Stimulated activated naive B cell treated with anti-CD40 and anti-IgM and Interleukin-4, amounts not matched to agents 10 μg/mL and 1 μg/mL and 100 μg/mL, for 72 hours (primary cell): Measurements from ENCODE around the gene DOCK3.
"Not testable (repeated sequence)": the region's sequence is repeated elsewhere in the genome, so short reads cannot be mapped to it uniquely, and the experiment has no call there.

ENCODE experiments used
- ATAC-seq, 2 donors: fragments of 150-1000 bp; cut with Tn5 transposase; replicated peaks; 2 replicates each; pipeline ENCODE4 v1.10.0; 2021; ENCODE audit warnings: moderate library complexity in 1 of 2
- DNase-seq: peaks from one replicate; pipeline ENCODE4 v3.0.0; 2021
- H3K27ac Mint-ChIP-seq: one replicate; pipeline ENCODE4 v1.8.0; 2022; ENCODE audit warnings: mild to moderate bottlenecking, mixed read lengths
- H3K27me3 Mint-ChIP-seq, 2 donors: one replicate each; pipeline ENCODE4 v1.8.0; 2022; ENCODE audit warnings: mixed read lengths in 2 of 2
- H3K36me3 Mint-ChIP-seq, 2 donors: one replicate each; pipeline ENCODE4 v1.8.0; 2022; ENCODE audit warnings: mixed read lengths in 2 of 2, mild to moderate bottlenecking in 1 of 2
- H3K4me1 Mint-ChIP-seq, 2 donors: one replicate each; pipeline ENCODE4 v1.8.0; 2022; ENCODE audit warnings: mixed read lengths in 2 of 2, mild to moderate bottlenecking in 1 of 2
- H3K4me3 Mint-ChIP-seq, 2 donors: one replicate each; pipeline ENCODE4 v1.8.0; 2022; ENCODE audit warnings: mild to moderate bottlenecking in 2 of 2, mixed read lengths in 2 of 2, moderate library complexity in 1 of 2
- H3K9me3 Mint-ChIP-seq, 2 donors: one replicate each; pipeline ENCODE4 v1.8.0; 2022; ENCODE audit warnings: mixed read lengths in 2 of 2, mild to moderate bottlenecking in 1 of 2

DOCK3 gene

DNA sequence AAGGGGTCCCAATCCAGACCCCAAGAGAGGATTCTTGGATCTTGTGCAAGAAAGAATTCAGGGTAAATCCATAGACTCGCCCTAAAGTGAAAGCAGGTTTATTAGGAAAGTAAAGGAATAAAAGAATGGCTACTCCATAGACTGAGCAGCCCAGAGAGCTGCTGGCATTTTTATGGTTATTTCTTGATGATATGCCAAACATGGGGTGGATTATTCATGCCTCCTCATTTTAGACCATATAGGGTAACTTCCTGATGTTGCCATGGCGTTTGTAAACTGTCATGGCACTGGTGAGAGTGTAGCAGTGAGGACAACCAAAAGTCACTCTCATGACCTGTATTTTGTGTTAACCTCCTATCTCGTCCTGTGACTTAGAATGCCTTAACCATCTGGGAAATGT is 142.2 kb downstream of the DOCK3 start:
- Mint-ChIP-seq H3K4me3 (no peak overlapping the region), H3K27me3 (peaks cover 4 to 6% of the 10 kb centered on the region in 2 donors), H3K9me3 (no peaks in the 10 kb centered on the region), H3K27ac (no peak overlapping the region), H3K36me3 (no peaks in the 10 kb centered on the region), H3K4me1 (no peaks in the 10 kb centered on the region)
- ATAC-seq (no peak), DNase-seq (no peak)

DNA sequence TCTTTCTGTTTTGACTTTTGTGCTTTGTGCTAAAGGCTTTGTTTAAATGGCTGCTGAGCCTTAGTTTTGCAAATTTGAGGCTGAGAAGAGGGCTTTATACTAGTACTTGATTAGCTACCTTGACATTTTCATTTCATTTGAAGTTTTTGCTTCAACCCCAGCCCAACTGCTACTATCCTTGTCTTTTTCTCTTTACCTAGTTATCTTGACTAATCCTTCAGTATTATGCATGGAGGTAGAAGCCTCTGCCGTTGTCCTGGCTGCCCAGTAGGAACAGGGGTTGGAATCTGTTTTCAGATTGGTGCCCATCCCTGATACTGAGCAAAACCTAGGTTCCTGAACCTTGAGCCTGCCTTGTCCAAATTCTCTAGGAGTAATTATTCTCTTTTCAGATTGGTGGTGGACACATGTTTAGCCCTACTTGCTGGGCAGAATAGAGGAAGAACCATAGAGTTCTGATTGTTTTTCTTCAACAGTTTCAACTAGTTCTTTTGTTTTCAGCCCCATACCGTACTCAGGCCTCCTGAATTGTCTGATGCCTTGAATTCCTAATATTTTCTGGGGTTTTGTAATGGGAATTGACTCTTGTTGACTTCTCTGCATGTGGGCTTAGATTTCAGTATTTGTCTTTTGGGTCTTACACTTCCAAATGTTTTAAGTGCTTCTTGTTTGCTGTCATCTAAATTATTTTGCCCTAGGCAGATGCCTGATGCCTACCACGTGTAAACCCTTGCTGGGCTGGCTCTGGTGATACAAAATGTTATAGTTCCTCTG is 143.2 kb downstream of the DOCK3 start:
- no peaks in the 10 kb centered on the region for H3K9me3 Mint-ChIP-seq
- no peak overlapping the region for H3K4me3 Mint-ChIP-seq
- no peaks in the 10 kb centered on the region for H3K36me3 Mint-ChIP-seq
- H3K27me3 Mint-ChIP-seq: peaks cover 4 to 6% of the 10 kb centered on the region in 2 donors
- H3K27ac Mint-ChIP-seq: no peak overlapping the region
- DNase-seq: no peak
- no peak for ATAC-seq
- H3K4me1 Mint-ChIP-seq: no peaks in the 10 kb centered on the region

DNA sequence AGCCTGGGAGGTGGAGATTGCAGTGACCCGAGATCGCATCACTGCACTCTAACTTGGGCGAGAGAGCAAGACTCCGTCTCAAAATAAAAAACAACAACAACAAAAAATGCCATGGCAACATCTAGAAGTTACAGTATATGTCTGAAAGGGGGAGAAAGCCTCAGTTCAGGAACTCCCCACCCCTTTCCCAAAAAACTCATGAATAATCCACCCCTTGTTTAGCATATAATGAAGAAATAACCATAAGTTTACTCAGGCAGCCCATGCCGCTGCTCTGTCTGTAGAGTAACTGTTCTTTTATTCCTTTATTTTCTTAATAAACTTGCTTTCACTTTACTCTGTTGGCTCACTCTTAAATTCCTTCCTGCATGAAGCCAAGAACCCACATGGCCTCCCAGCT is 145.2 kb downstream of the DOCK3 start:
- Mint-ChIP-seq H3K27ac (no peak overlapping the region), H3K4me1 (no peaks in the 10 kb centered on the region), H3K27me3 (peaks cover 4 to 6% of the 10 kb centered on the region in 2 donors), H3K9me3 (peaks cover 0 to 1% of the 10 kb centered on the region in 2 donors), H3K4me3 (no peak overlapping the region), H3K36me3 (peaks cover 0 to 1% of the 10 kb centered on the region in 2 donors)
- DNase-seq: no peak
- no peak for ATAC-seq

DNA sequence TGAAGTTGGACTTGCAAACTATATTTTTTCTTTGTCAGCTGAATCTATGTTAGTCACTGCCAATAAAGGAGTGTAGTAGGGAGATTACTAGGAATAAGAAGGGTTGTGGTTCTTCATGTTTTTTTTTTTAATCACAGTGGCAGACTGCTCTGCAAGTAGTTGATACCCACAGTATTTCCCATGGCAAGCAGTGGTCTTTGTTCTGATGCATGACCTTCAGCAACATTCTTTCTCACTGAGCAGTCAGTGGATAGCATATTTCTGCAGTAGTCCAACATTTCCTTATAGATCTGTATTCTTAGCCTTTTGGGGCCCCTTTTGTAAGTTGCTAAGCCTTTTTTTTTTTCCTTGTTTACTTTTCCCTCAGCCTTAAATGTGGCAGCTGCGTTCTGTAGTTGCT is 151.1 kb downstream of the DOCK3 start:
- Mint-ChIP-seq H3K4me3 (no peak overlapping the region), H3K4me1 (no peaks in the 10 kb centered on the region), H3K36me3 (peaks cover 0 to 1% of the 10 kb centered on the region in 2 donors), H3K9me3 (peaks cover 0 to 4% of the 10 kb centered on the region in 2 donors), H3K27me3 (peaks cover 0 to 14% of the 10 kb centered on the region in 2 donors), H3K27ac (no peak overlapping the region)
- no peak for DNase-seq
- no peak for ATAC-seq

DNA sequence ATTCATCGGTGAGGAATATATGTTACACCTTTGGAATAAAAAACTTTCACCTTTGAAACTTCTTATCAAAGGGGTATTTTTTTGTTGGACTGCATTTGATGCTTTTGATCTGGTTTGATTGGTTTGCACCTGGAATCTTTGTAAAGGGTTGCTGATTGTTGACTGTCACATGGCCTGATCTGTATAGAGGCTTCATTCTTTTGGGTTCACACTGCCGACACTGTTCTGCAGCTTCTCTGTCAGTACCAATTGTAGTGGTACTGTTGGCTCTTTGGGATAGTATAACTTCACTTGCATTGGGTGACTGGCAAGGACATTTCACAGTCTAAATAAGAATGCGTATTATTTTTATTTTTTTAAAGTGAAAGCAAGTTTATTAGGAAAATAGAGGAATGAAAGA is 155.7 kb downstream of the DOCK3 start:
- Mint-ChIP-seq H3K36me3 (no peaks in the 10 kb centered on the region), H3K27me3 (peaks cover 10 to 23% of the 10 kb centered on the region in 2 donors), H3K4me3 (no peak overlapping the region), H3K27ac (no peak overlapping the region), H3K9me3 (peaks cover 0 to 12% of the 10 kb centered on the region in 2 donors), H3K4me1 (no peaks in the 10 kb centered on the region)
- ATAC-seq (no peak), DNase-seq (no peak)

DNA sequence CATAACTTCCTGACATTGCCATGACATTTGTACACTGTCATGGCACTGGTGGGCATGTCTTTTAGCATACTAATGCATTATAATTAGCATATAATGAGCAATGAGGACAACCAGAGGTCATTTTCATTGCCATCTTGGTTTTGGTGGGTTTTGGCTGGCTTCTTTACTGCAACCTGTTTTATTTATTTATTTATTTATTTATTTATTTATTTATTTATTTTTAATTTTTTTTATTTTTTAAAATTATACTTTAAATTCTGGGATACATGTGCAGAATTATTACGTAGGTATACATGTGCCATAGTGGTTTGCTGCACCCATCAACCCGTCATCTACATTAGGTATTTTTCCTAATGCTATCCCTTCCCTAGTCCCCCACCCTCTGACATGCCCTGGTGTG is 156.3 kb downstream of the DOCK3 start:
- not testable (repeated sequence) for ATAC-seq, H3K36me3 Mint-ChIP-seq, H3K27ac Mint-ChIP-seq, H3K4me3 Mint-ChIP-seq, H3K4me1 Mint-ChIP-seq, DNase-seq
- H3K27me3 Mint-ChIP-seq: peaks cover 10 to 23% of the 10 kb centered on the region in 2 donors
- peaks cover 0 to 12% of the 10 kb centered on the region in 2 donors for H3K9me3 Mint-ChIP-seq

DNA sequence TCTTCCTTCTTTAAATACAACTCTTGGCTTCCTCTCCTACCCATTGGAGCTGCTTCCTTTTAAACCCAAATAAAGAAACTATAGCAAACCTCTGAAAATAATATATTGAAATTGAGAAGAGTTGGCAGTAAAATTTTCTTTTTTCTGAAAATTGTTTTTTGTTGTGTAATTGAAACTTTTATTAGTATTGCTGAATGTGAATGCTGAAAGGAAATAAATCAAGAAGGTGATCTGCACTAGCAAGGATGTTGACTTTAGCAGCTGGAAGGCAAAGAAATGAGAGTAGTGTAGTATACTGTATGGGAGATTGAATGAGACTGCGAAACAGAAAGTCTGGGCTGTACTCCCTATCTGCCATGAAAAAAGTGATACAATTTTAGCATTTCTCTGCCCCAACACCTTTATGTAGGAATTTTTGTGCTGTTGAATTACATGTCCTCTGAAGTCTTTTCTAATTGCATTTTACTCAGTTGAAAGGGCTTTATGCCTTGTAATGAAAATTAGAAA is 166.3 kb downstream of the DOCK3 start:
- H3K4me3 Mint-ChIP-seq: no peak overlapping the region
- peaks cover 10 to 16% of the 10 kb centered on the region in 2 donors for H3K27me3 Mint-ChIP-seq
- H3K27ac Mint-ChIP-seq: no peak overlapping the region
- H3K4me1 Mint-ChIP-seq: no peaks in the 10 kb centered on the region
- ATAC-seq (no peak), DNase-seq (no peak)
- peaks cover 0 to 4% of the 10 kb centered on the region in 2 donors for H3K9me3 Mint-ChIP-seq
- no peaks in the 10 kb centered on the region for H3K36me3 Mint-ChIP-seq

DNA sequence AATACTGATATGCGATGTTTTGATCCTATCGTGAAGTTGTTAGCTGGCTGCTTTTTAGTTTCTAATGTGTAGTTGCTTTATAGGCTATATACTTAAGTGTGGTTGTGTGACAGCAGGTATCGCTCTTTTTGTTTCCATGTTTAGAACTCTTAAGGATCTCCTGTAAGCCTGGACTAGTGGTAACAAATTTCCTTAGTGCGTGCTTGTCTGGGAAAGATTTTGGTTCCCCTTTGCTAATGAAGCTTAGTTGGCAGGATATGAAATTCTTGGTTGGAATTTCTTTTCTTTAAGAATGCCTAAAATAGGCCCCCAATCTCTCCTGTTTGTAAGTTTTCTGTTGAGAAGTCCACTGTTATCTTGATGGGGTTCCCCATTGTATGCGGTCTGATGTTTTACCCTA is 173.6 kb downstream of the DOCK3 start:
- Mint-ChIP-seq H3K4me3 (no peak overlapping the region), H3K9me3 (peaks cover 11 to 15% of the 10 kb centered on the region in 2 donors), H3K27me3 (peaks cover 10 to 21% of the 10 kb centered on the region in 2 donors), H3K27ac (no peak overlapping the region), H3K4me1 (no peaks in the 10 kb centered on the region), H3K36me3 (no peaks in the 10 kb centered on the region)
- no peak for ATAC-seq
- DNase-seq: no peak

DNA sequence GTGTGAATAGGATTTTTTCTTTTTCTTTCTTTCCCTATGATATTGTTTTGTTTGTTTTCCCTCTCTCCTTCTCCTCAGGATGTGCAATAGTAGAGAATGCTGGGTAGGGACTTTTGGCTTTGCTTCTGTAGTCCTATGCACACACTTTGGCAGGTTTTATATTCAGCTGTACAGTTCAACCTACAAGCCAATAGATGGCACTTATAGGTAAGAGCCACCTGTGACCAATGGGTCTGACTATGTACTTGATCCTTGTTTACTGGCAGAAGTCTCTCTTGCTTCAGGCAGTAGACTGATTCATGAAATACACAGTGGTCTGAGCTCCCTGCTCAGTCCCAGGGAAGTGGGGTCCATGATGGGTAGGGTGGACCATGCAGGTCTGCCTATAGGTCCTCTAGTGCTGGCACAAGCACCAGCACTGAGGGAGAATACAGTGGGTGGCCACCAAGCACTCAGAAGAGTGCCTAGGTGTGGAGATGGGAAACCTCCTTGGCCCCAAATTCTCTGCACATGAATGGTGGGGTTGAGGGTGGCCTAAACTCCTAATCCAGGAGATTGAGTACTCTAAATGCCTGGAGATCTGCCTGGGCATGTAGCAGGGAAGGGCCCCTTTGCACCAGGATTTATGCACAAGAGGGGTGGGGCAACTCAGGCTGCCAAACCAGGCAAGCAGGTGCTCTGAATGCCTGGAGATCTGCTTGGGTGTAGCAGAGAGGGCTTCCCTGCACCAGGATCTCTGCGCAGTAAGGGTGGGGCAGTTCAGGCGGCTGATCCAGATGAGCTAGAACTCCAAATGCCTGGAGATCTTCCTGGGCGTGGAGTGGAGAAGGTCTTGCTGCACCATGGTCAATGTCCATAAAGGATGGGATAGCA is 176.1 kb downstream of the DOCK3 start:
- H3K27me3 Mint-ChIP-seq: peaks cover 10 to 19% of the 10 kb centered on the region in 2 donors
- H3K4me3 Mint-ChIP-seq: no peak overlapping the region
- no peaks in the 10 kb centered on the region for H3K4me1 Mint-ChIP-seq
- no peak overlapping the region for H3K27ac Mint-ChIP-seq
- no peak for DNase-seq
- peaks cover 15 to 18% of the 10 kb centered on the region in 2 donors for H3K9me3 Mint-ChIP-seq
- no peak for ATAC-seq
- no peaks in the 10 kb centered on the region for H3K36me3 Mint-ChIP-seq

DNA sequence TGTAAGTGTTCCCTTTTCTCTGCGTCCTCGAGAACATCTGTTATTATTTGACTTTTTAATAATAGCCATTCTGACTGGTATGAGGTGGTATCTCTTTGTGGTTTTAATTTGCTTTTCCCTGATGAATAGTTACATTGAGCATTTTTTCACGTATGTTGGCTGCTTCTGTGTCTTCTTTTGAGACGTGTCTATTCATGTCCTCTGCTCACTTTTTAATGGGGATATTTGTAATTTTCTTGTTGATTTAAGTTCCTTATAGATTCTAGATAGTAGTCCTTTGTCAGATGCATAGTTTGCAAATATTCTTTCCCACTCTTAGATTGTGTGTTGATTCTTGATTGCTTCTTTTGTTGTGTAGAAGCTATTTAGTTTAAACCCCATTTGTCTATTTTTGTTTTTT is 179.2 kb downstream of the DOCK3 start:
- H3K4me3 Mint-ChIP-seq: no peak overlapping the region
- H3K27ac Mint-ChIP-seq: no peak overlapping the region
- peaks cover 7 to 10% of the 10 kb centered on the region in 2 donors for H3K9me3 Mint-ChIP-seq
- DNase-seq (no peak), ATAC-seq (no peak)
- H3K36me3 Mint-ChIP-seq: no peaks in the 10 kb centered on the region
- H3K27me3 Mint-ChIP-seq: no peaks in the 10 kb centered on the region
- H3K4me1 Mint-ChIP-seq: no peaks in the 10 kb centered on the region

DNA sequence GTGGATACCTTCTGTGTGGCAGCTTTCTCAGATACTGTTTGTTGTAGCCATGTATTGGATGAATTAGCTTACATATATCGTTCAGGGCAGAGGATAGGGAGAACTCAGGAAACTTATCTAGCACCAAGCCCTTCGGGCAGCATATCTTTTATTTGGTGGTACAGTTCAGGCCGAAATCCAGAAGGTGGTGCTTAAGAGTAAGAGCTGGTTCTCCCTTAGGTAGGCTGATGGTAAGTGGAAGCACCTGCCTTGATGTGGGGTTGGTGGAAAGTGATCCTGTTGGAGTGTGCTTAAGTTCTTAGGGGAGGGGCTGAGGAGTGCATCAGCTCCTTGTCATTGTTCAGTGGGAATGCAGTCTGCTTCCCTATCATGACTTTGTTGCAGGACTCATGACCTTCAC is 187.5 kb downstream of the DOCK3 start:
- H3K27me3 Mint-ChIP-seq: peaks cover 0 to 9% of the 10 kb centered on the region in 2 donors
- H3K4me3 Mint-ChIP-seq: no peak overlapping the region
- no peaks in the 10 kb centered on the region for H3K4me1 Mint-ChIP-seq
- peaks cover 0 to 11% of the 10 kb centered on the region in 2 donors for H3K9me3 Mint-ChIP-seq
- no peak overlapping the region for H3K27ac Mint-ChIP-seq
- no peak for ATAC-seq
- no peak for DNase-seq
- H3K36me3 Mint-ChIP-seq: no peaks in the 10 kb centered on the region

DNA sequence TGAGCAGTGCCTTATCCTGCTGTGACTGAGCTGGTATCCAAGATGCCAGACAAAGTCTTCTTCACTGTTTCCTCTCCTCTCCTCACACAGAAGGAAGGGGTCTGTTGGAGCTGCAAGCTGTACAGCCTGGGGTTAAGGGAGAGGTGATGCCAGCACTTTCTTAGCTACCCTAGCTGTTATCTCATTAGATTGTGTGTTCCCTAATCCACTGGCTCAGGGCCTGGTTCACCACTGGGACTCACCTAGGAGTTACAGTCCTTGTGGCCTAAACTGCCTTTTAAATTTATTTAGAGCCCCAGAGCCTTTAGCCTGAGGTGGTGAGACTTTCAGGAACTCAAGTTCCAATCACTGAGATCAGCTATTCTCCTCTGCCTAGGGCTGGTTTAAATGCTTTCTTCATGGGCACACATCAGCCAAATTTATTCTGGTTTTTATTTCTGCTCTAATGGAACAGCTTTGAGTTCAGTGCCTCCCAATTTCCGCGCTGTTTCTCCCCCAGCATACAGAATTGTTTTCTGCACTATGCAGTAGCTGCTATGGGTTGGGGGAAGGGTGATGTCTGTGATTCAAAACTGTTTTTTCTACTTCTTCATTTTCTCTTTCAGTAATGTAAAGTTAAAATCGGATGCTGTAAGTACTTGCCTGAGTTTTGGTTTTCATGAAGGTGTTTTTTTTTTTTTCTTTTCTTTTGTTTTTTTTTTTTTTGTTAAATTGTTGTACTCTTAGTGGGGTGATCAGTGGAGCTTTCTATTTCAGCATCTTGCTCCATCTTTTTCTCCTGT is 198.8 kb downstream of the DOCK3 start:
- H3K36me3 Mint-ChIP-seq: peaks cover 0 to 3% of the 10 kb centered on the region in 2 donors
- H3K27ac Mint-ChIP-seq: no peak overlapping the region
- DNase-seq: no peak
- H3K27me3 Mint-ChIP-seq: peaks cover 41 to 45% of the 10 kb centered on the region in 2 donors
- peaks cover 4 to 5% of the 10 kb centered on the region in 2 donors for H3K9me3 Mint-ChIP-seq
- ATAC-seq: peak; percentile 61 to 63
- no peaks in the 10 kb centered on the region for H3K4me1 Mint-ChIP-seq
- H3K4me3 Mint-ChIP-seq: no peak overlapping the region

DNA sequence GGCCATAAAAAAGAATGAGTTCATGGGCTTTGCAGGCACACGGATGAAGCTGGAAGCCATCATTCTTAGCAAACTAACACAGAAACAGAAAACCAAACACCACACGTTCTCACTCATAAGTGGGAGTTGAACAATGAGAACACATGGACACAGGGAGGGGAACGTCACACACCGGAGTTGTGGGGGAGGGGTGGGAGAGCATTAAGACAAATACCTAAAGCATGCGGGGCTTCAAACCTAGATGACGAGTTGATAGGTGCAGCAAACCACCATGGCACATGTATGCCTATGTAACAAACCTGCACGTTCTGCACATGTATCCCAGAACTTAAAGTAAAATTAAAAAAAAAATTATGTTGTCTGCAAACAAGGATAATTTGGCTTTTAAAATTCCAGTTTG is 200.1 kb downstream of the DOCK3 start:
- not testable (repeated sequence) for H3K9me3 Mint-ChIP-seq, H3K4me3 Mint-ChIP-seq, DNase-seq, H3K36me3 Mint-ChIP-seq, H3K27ac Mint-ChIP-seq, ATAC-seq, H3K4me1 Mint-ChIP-seq
- peaks cover 37 to 42% of the 10 kb centered on the region in 2 donors for H3K27me3 Mint-ChIP-seq

DNA sequence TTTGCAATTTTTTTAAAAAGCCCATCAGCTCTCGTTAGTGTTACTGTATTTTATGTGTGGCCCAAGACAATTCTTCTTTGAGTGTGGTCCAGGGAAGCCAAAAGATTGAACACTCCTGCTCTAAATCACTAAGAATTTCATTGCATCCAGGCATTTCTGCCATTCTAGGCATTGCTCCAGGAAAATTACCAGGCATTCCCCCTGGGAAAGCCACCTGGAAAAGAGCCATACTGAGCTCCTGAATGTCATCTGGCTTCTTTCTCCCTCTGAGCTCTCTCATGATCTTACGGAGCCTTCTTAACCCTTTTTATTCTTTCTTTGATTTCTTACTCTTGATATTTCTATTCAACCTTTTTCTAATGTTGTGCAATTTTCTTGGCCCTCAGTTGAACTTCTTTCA is 202.2 kb downstream of the DOCK3 start:
- Mint-ChIP-seq H3K36me3 (peaks cover 0 to 3% of the 10 kb centered on the region in 2 donors), H3K4me3 (no peak overlapping the region), H3K27ac (no peak overlapping the region), H3K9me3 (peaks cover under 1 to 3% of the 10 kb centered on the region in 2 donors), H3K27me3 (peaks cover 32 to 33% of the 10 kb centered on the region in 2 donors), H3K4me1 (no peaks in the 10 kb centered on the region)
- DNase-seq (no peak), ATAC-seq (no peak)
